Psoas muscle (tissue), 8 donors: ENCODE measurements around the gene INPP5F. TPM values are rescaled to one million over a fixed set of nuclear protein-coding genes. Genes with fewer than 3 reads are reported as not detected.
A peak's percentile ranks its signal among the peaks of the same experiment; 100 is the strongest.

Experiments
- ATAC-seq, 4 donors: fragments of 200-7000 bp; cut with Tn5 transposase; one replicate each; pipeline ENCODE4 v1.9.1; 2020; ENCODE audit warnings: moderate library complexity in 3 of 4, mild to moderate bottlenecking in 2 of 4
- DNase-seq, 2 donors: peaks; one replicate each; pipeline ENCODE4 v3.0.0-alpha.2; 2020
- H3K27ac ChIP-seq: fragments of 200-600 bp; one replicate; pipeline ENCODE4 v1.8.0; 2022
- H3K27me3 ChIP-seq, 3 donors: fragments of 200-600 bp in 1 of 3; one replicate each; pipeline versions ENCODE4 v1.6.1 to v1.8.0; 2013 to 2022; ENCODE audit warnings: low read length in 2 of 3, mild to moderate bottlenecking in 2 of 3, moderate library complexity in 1 of 3; ENCODE audit not compliant: insufficient read depth in 3 of 3
- H3K36me3 ChIP-seq, 2 donors: fragments of 200-600 bp in 1 of 2; one replicate each; pipeline versions ENCODE4 v1.6.1 to v1.8.0; 2013 to 2022; ENCODE audit warnings: low read depth in 1 of 2, mild to moderate bottlenecking in 1 of 2, moderate library complexity in 1 of 2; ENCODE audit not compliant: insufficient read depth in 1 of 2
- H3K4me1 ChIP-seq: fragments of 200-600 bp; one replicate; pipeline ENCODE4 v1.8.0; 2022
- H3K4me3 ChIP-seq: fragments of 200-600 bp; one replicate; pipeline ENCODE4 v1.8.0; 2022; ENCODE audit warnings: mild to moderate bottlenecking
- H3K9me3 ChIP-seq: fragments of 200-600 bp; one replicate; pipeline ENCODE4 v1.8.0; 2022
- CTCF ChIP-seq: fragments of 200-600 bp; IDR thresholded peaks from one replicate; pipeline ENCODE4 v1.8.0; 2022; ENCODE audit warnings: antibody characterized with exemption
- WGBS, 3 donors: extraction: QIAGEN DNeasy Blood & Tissue Kit; methylation state at CpG; one replicate each; pipeline versions ENCODE4 v1.1.6 to v1.1.7; 2013; 5-methylcytosine and 5-hydroxymethylcytosine counted together
- intact Hi-C, 2 donors: fragments of 100-400 bp; cut with DNase I; formaldehyde crosslinking; loops; one replicate each; pipeline versions ENCODE4 v1.11.0 to v1.14.2; 2022
- polyA plus RNA-seq, 3 donors: library from polyadenylated mRNA; stranded (reverse); fragments of 200-250 nt; gene quantifications; one replicate each; pipeline ENCODE4 v1.2.3, GENCODE V29; 2013
- total RNA-seq, 4 donors: library from RNA; stranded (reverse); fragmentation: NEBNext Ultra II Directional in 2 of 4; extraction: Animal tissue kit (Norgen Biotek cat#: 25700) in 2 of 4; gene quantifications; one replicate each; pipeline versions ENCODE4 v1.2.1 to v1.2.4, GENCODE V29; 2021 to 2023
- donor health status: healthy with polysubstance abuse.
- donor health status: DM: no; HTN: no; CAD: no; lungs with moderate emphysema.
- donor health status: Bipolar disorder and iron deficiency.
- donor health status: healthy.
- donor health status: DM: yes; HTN: yes; CAD: no.
- donor health status: DM: no; HTN: no; CAD: no.
- donor health status: DM: no; HTN: no; CAD: no.
- donor health status: DM: yes; HTN: yes; CAD: no.

INPP5F gene
- total and polyA plus RNA-seq, 7 donors = 6.0 to 12.3 (median 10.0) TPM

- H3K36me3 ChIP-seq = no peaks in the 10 kb centered on the region
- no peak overlapping the region for H3K27ac ChIP-seq
- peaks cover 25% of the 10 kb centered on the region for H3K4me1 ChIP-seq
- H3K4me3 ChIP-seq = no peak overlapping the region
- H3K27me3 ChIP-seq = no peaks in the 10 kb centered on the region
- DNase-seq (no peak), ATAC-seq (no peak)
- no peaks in the 10 kb centered on the region for H3K9me3 ChIP-seq
- 66 to 83% (median 71%) methylated on average over 5 of the region's 5 CpGs for WGBS, 3 donors
- no peak for TF ChIP-seq CTCF
- intact Hi-C loops = loop anchor here in 1 of 2 donors (5.0 to 10.0 kb wide), 2 partner anchors 53 to 581 kb away; no protein-coding TSS in a partner anchor
Measured at GRCh38 chr10:119754085-119754484, 28.2 kb downstream of the INPP5F start.

- Histone ChIP-seq H3K4me1 (peaks cover 25% of the 10 kb centered on the region), H3K9me3 (no peaks in the 10 kb centered on the region), H3K27me3 (no peaks in the 10 kb centered on the region), H3K36me3 (no peaks in the 10 kb centered on the region), H3K27ac (no peak overlapping the region), H3K4me3 (no peak overlapping the region)
- no peak for TF ChIP-seq CTCF
- intact Hi-C loops = loop anchor here in 1 of 2 donors (5.0 to 10.0 kb wide), 2 partner anchors 52 to 580 kb away; no protein-coding TSS in a partner anchor
- DNase-seq (no peak), ATAC-seq (peak in 1 of 4 donors; percentile 31)
- WGBS, 3 donors = 87 to 96% (median 90%) methylated on average over 4 of the region's 4 CpGs
Measured at GRCh38 chr10:119754936-119755335, 29.1 kb downstream of the INPP5F start.

GRCh38 chr10:119755446-119755845 lies 29.6 kb downstream of the INPP5F start:
- TF ChIP-seq CTCF = no peak
- no peak overlapping the region for H3K27ac ChIP-seq
- peaks cover 23% of the 10 kb centered on the region for H3K4me1 ChIP-seq
- WGBS, 3 donors = 88 to 96% (median 93%) methylated on average over 5 of the region's 5 CpGs
- no peaks in the 10 kb centered on the region for H3K9me3 ChIP-seq
- DNase-seq (no peak), ATAC-seq (no peak)
- intact Hi-C loops = loop anchor here in 1 of 2 donors (10.0 kb wide), 1 partner anchor 579 kb away; no protein-coding TSS in a partner anchor
- no peaks in the 10 kb centered on the region for H3K36me3 ChIP-seq
- H3K4me3 ChIP-seq = no peak overlapping the region
- H3K27me3 ChIP-seq = no peaks in the 10 kb centered on the region

- no peak overlapping the region for H3K4me3 ChIP-seq
- DNase-seq = no peak
- no peak for TF ChIP-seq CTCF
- WGBS, 3 donors = 95 to 96% (median 95%) methylated on average over 5 of the region's 5 CpGs
- H3K4me1 ChIP-seq = peaks cover 20% of the 10 kb centered on the region
- H3K27me3 ChIP-seq = no peaks in the 10 kb centered on the region
- ATAC-seq = no peak
- intact Hi-C loops = loop anchor here in 1 of 2 donors (10.0 kb wide), 1 partner anchor 576 kb away; no protein-coding TSS in a partner anchor
- H3K27ac ChIP-seq = no peak overlapping the region
- no peaks in the 10 kb centered on the region for H3K36me3 ChIP-seq
- no peaks in the 10 kb centered on the region for H3K9me3 ChIP-seq
Measured at GRCh38 chr10:119758448-119759195, 32.8 kb downstream of the INPP5F start.
